ENCODE measurements around the gene POTEC.
"Not testable (repeated sequence)": the region's sequence is repeated elsewhere in the genome, so short reads cannot be mapped to it uniquely, and the experiment has no call there.

Gene POTEC

GRCh38 chr18:14543446-14543964, at the start of gene POTEC:
TSS of gene POTEC (minus strand) at chr18:14543600. CDS start at chr18:14543146, 454 bp downstream.
- DNase-seq = not testable (repeated sequence)

GRCh38 chr18:14577971-14578370, 34.6 kb upstream of the POTEC start:
- no peak for DNase-seq

GRCh38 chr18:14559502-14559901, 16.1 kb upstream of the POTEC start:
- not testable (repeated sequence) for DNase-seq

- not testable (repeated sequence) for DNase-seq
Observed at GRCh38 chr18:14531659-14532058, 11.7 kb downstream of the POTEC start.

- not testable (repeated sequence) for DNase-seq
Observed at GRCh38 chr18:14510707-14511106, 32.7 kb downstream of the POTEC start.

- not testable (repeated sequence) for DNase-seq
Observed at GRCh38 chr18:14503691-14504090, 39.7 kb downstream of the POTEC start.

GRCh38 chr18:14501894-14502293, 41.5 kb downstream of the POTEC start:
- DNase-seq = not testable (repeated sequence)

- DNase-seq = not testable (repeated sequence)
Observed at GRCh38 chr18:14489256-14490014, 54.0 kb downstream of the POTEC start.

- DNase-seq = not testable (repeated sequence)
Observed at GRCh38 chr18:14488789-14489188, 54.6 kb downstream of the POTEC start.

GRCh38 chr18:14486926-14487580, 56.3 kb downstream of the POTEC start:
- DNase-seq = not testable (repeated sequence)

GRCh38 chr18:14479076-14479475, 64.3 kb downstream of the POTEC start:
- not testable (repeated sequence) for DNase-seq

GRCh38 chr18:14475520-14475919, 67.9 kb downstream of the POTEC start:
- DNase-seq = not testable (repeated sequence)

GRCh38 chr18:14474752-14475151, 68.6 kb downstream of the POTEC start:
- not testable (repeated sequence) for DNase-seq

- not testable (repeated sequence) for DNase-seq
Observed at GRCh38 chr18:14474007-14474720, 69.2 kb downstream of the POTEC start.

GRCh38 chr18:14473250-14474006, 70.0 kb downstream of the POTEC start:
- not testable (repeated sequence) for DNase-seq

GRCh38 chr18:14471286-14471685, 72.1 kb downstream of the POTEC start:
- DNase-seq = not testable (repeated sequence)

- not testable (repeated sequence) for DNase-seq
Observed at GRCh38 chr18:14470446-14470845, 73.0 kb downstream of the POTEC start.

- not testable (repeated sequence) for DNase-seq
Observed at GRCh38 chr18:14470046-14470445, 73.4 kb downstream of the POTEC start.

- DNase-seq = not testable (repeated sequence)
Observed at GRCh38 chr18:14465989-14466388, 77.4 kb downstream of the POTEC start.

Data from NCI-H187 (cell line).